Coronary artery (tissue), 2 donors: ENCODE data around the gene FBXO17.
"Not testable (repeated sequence)": the region's sequence is repeated elsewhere in the genome, so short reads cannot be mapped to it uniquely, and the experiment has no call there.

Experiments used
- DNase-seq: peaks from one replicate; pipeline ENCODE4 v3.0.0-alpha.2; 2017; ENCODE audit warnings: low spot score
- H3K27ac ChIP-seq, 2 donors: fragments of 200-600 bp; sonication (generic); one replicate each; pipeline ENCODE4 v1.5.1; 2016 to 2019
- H3K4me3 ChIP-seq: fragments of 200-600 bp; sonication (generic); 2 replicates; pipeline ENCODE4 v1.5.1; 2016; ENCODE audit warnings: mild to moderate bottlenecking, moderate library complexity
- CTCF ChIP-seq: fragments of 200-600 bp; sonication (generic); IDR thresholded peaks from one replicate; pipeline ENCODE4 v1.5.1; 2019; ENCODE audit warnings: antibody characterized with exemption

FBXO17 gene

GRCh38 chr19:38942471-38943181 is 32.9 kb downstream of the FBXO17 start:
- no peak overlapping the region for H3K4me3 ChIP-seq
- no peak for DNase-seq
- no peak for TF ChIP-seq CTCF
- no peak overlapping the region for H3K27ac ChIP-seq

- DNase-seq: no peak
- Histone ChIP-seq H3K4me3 (no peak overlapping the region), H3K27ac (no peak overlapping the region)
- TF ChIP-seq CTCF: no peak
Measured at GRCh38 chr19:38941979-38942378, 33.6 kb downstream of the FBXO17 start.

DNA sequence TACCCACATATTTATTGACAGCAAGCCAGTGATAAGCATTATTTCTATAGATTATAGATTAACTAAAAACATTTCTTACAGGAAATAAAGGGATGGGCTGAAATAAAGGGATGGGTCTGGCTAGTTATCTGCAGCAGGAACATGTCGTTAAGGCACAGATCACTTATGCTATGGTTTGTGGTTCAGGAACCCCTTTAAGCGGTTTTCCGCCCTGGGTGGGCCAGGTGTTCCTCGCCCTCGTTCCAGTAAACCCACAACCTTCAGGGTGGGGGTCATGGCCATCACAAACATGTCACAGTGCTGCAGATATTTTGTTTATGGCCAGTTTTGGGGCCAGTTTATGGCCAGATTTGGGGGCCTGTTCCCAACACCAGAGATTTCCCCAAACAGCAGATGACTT is 34.1 kb downstream of the FBXO17 start:
- not testable (repeated sequence) for H3K27ac ChIP-seq, DNase-seq, H3K4me3 ChIP-seq

DNA sequence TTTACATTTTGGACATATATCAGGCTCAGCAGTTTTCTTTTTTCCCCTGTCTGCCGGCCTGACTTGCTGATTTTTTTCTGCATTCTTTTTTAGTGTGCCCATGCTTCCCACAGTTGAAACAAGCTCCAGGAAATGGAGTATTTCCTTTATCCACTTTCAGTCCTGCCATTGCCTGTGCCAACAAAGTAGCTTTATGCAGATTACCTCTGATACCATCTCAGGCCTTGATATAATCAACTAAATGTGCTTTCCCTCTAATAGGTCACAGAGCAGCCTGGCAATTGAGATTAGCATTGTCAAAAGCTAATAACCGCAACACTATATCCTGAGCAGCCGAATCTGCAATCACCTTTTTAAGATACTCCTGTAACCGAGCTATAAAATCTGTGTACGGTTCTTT is 35.6 kb downstream of the FBXO17 start:
- DNase-seq: no peak
- TF ChIP-seq CTCF: no peak
- Histone ChIP-seq H3K27ac (no peak overlapping the region), H3K4me3 (no peak overlapping the region)

- Histone ChIP-seq H3K27ac (no peak overlapping the region), H3K4me3 (no peak overlapping the region)
- no peak for DNase-seq
- TF ChIP-seq CTCF: no peak
Measured at GRCh38 chr19:38933544-38933943, 42.0 kb downstream of the FBXO17 start.

DNA sequence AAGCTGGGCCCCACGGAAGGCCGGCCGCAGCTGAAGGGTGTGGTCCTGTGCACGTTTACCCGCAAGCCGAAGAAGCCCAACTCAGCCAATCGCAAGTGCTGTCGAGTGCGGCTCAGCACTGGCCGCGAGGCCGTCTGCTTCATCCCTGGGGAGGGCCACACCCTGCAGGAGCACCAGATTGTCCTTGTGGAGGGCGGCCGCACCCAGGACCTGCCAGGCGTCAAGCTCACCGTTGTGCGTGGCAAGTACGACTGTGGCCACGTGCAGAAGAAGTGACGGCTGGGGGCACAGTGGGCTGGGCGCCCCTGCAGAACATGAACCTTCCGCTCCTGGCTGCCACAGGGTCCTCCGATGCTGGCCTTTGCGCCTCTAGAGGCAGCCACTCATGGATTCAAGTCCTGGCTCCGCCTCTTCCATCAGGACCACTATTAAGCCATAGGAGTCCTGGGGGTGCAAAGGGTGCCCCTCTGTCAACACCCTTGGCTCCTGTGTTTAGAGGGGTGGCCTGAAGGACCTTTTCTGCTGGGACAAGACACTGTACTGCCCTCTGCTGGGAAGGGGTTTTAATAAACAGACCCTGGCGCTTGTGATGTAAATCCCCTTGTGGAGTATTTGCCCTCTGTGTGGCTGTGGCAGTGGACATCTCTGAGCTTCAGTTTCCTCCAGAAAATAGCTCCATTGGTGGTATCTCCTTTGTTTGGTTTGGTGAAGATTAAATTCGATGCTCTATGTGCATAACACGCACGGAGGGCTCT is 42.9 kb downstream of the FBXO17 start:
- Histone ChIP-seq H3K4me3 (no peak overlapping the region), H3K27ac (no peak overlapping the region)
- no peak for DNase-seq
- TF ChIP-seq CTCF: no peak

- H3K27ac ChIP-seq: peak overlapping the region in 1 of 2 donors; percentile 95
- no peak for DNase-seq
- TF ChIP-seq CTCF: no peak
- peak overlapping the region; percentile 93 for H3K4me3 ChIP-seq
Measured at GRCh38 chr19:38931521-38931793, 44.1 kb downstream of the FBXO17 start.
